Right cardiac atrium (tissue), 5 donors: ENCODE measurements around the gene FOXS1. TPM values are rescaled to one million over a fixed set of nuclear protein-coding genes. Genes with fewer than 3 reads are reported as not detected.
A peak's percentile ranks its signal among the peaks of the same experiment; 100 is the strongest.

Experiments used
- ATAC-seq, 2 donors: fragments of 200-7000 bp; cut with Tn5 transposase; one replicate each; pipeline versions ENCODE4 v1.8.0 to v1.9.1; 2020; ENCODE audit warnings: moderate library complexity in 2 of 2, mild to moderate bottlenecking in 1 of 2
- DNase-seq, 3 donors: peaks; one replicate each; pipeline ENCODE4 v3.0.0-alpha.2; 2020
- H3K27ac ChIP-seq: one replicate; pipeline ENCODE4 v1.5.1; 2013; ENCODE audit warnings: mild to moderate bottlenecking, low read length, control low read depth, moderate library complexity
- H3K27me3 ChIP-seq: one replicate; pipeline ENCODE4 v1.6.1; 2013; ENCODE audit not compliant: control insufficient read depth, insufficient read depth
- H3K4me1 ChIP-seq: one replicate; pipeline ENCODE4 v1.6.1; 2013; ENCODE audit warnings: low read length; ENCODE audit not compliant: control insufficient read depth, insufficient read depth
- H3K4me3 ChIP-seq: one replicate; pipeline ENCODE4 v1.5.1; 2013; ENCODE audit warnings: low read length, control low read depth
- H3K9me3 ChIP-seq: one replicate; pipeline ENCODE4 v1.6.1; 2013; ENCODE audit warnings: low read length; ENCODE audit not compliant: control insufficient read depth
- WGBS: extraction: QIAGEN DNeasy Blood & Tissue Kit; methylation state at CpG from one replicate; pipeline ENCODE4 v1.1.7; 2013; 5-methylcytosine and 5-hydroxymethylcytosine counted together
- intact Hi-C, 4 donors: fragments of 100-400 bp; cut with DNase I; formaldehyde crosslinking; loops; one replicate each; pipeline versions ENCODE4 v1.11.0 to v1.14.0; 2022 to 2023
- long read RNA-seq, 4 donors: library from polyadenylated mRNA; unstranded; transcript quantifications; one replicate each; pipeline ENCODE4 v2.0.0, GENCODE V29; 2020 to 2021
- polyA plus RNA-seq: library from polyadenylated mRNA; stranded (reverse); fragments of 200-250 nt; gene quantifications from one replicate; pipeline ENCODE4 v1.2.3, GENCODE V29; 2013
- total RNA-seq, 4 donors: library from RNA; stranded (reverse); fragmentation: NEBNext Ultra II Directional; extraction: Animal tissue kit (Norgen Biotek cat#: 25700); gene quantifications; one replicate each; pipeline ENCODE4 v1.2.1, GENCODE V29; 2021
- donor health status: healthy with polysubstance abuse.
- donor health status: DM: no; HTN: yes; CAD: no.
- donor health status: DM: no; HTN: no; CAD: no.
- donor health status: DM: no; HTN: yes; CAD: no; lungs with severe emphysema.
- donor health status: DM: yes; HTN: yes; CAD: no.

The FOXS1 gene
- 1 to 10 TPM; 2.0 to 4.3 (median 3.5) TPM for total RNA-seq
- 3.0 TPM for polyA plus RNA-seq
- long read RNA-seq, donor 1, transcript FOXS1-201 (1 exons, 1,319 nt): major isoform, 5 of 5 reads
- long read RNA-seq, donor 1, partial matches to known transcripts: 0 of 5 reads
- long read RNA-seq, donor 1, other reads (novel, unspliced or antisense): 0 of 5 reads
- long read RNA-seq, donor 2: 0 reads
- long read RNA-seq, donor 3, partial matches to known transcripts: 0 of 2 reads
- long read RNA-seq, donor 3, other reads (novel, unspliced or antisense): 0 of 2 reads
- long read RNA-seq, donor 4, partial matches to known transcripts: 0 of 1 reads
- long read RNA-seq, donor 4, other reads (novel, unspliced or antisense): 0 of 1 reads

DNA sequence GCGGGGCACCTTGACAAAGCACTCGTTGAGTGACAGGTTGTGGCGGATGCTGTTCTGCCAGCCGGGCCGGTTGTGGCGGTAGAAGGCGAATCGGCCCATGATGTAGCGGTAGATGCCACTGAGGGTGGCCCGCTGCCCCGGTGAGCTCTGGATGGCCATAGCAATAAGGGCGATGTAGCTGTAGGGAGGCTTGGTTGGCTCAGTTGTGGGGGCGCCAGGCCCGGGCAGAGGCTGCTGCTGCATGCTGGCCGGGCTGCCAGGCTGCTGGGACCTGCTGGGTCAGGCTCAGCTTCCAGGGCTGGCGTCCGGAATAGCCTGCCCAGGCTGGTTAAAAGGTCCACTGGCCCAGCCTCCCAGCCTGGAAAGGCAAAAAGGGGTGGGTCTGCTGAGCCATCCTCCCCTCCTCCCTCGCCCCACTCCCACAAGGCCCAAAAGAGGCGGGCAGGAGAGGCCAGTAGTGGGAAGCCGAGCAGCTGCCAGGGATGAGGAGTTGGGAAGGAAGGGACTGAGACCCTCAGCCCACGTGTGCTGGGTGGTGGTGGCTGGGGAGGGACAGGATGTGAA, at the start of gene FOXS1:
FOXS1 (minus strand) TSS at position 305 of the 564 bp plus-strand sequence; CDS start at position 243, 62 bp downstream.
- peaks cover 4% of the 10 kb centered on the region for H3K4me1 ChIP-seq
- 53% methylated on average over 21 of the region's 21 CpGs for WGBS
- ATAC-seq (peak; percentile 61 to 80), DNase-seq (peak; percentile 75 to 90 (median 87))
- H3K9me3 ChIP-seq: no peaks in the 10 kb centered on the region
- peak within 1 kb of the TSS; percentile 11 for H3K4me3 ChIP-seq
- H3K27ac ChIP-seq: no peak within 1 kb of the TSS
- H3K27me3 ChIP-seq: no peaks in the 10 kb centered on the region
- intact Hi-C loops: no loop called here

DNA sequence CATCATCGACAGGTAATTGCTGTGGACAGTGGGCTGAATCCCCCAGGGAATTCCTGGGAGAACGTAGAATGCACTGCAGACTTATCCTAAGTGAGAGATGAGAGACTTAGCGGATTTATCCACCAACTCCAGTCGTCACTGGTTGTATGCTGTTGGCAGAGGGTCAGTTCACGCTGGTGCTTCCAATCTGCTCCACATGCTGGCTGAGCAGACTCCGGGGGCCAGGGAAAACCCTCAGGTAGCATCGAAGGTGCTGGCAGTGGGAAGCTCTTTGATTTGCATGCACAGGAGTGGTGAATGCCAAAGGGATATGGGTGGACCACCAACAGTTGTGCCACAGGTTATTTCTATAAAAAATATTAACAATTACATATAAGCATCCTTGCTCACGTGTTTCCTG, 45.2 kb upstream of the FOXS1 start:
- 63% methylated on average over 8 of the region's 8 CpGs for WGBS
- intact Hi-C loops: no loop called here
- Histone ChIP-seq H3K9me3 (no peaks in the 10 kb centered on the region), H3K27ac (no peak overlapping the region), H3K4me1 (no peaks in the 10 kb centered on the region), H3K4me3 (no peak overlapping the region), H3K27me3 (no peaks in the 10 kb centered on the region)
- no peak for ATAC-seq
- no peak for DNase-seq

DNA sequence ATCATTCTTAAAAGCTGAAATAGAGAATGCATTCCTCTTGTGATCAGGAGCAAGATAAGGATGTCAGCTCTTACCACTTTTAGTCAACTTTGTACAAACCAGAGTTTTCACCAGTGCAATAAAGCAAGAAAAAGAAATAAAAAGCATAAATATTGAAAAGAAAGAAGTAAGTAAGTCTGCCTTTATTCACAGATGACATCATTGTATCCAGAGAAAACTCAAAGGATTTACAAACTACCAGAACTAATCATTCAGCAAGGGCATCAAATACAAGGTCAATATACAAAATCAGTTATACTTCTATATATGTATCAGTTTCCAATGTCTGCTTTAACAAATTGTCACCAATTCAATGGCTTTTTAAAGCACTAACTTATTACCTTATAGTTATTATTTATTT, 38.4 kb upstream of the FOXS1 start:
- H3K9me3 ChIP-seq: no peaks in the 10 kb centered on the region
- DNase-seq (no peak), ATAC-seq (no peak)
- intact Hi-C loops: no loop called here
- no peak overlapping the region for H3K27ac ChIP-seq
- no peaks in the 10 kb centered on the region for H3K27me3 ChIP-seq
- no peaks in the 10 kb centered on the region for H3K4me1 ChIP-seq
- H3K4me3 ChIP-seq: no peak overlapping the region

DNA sequence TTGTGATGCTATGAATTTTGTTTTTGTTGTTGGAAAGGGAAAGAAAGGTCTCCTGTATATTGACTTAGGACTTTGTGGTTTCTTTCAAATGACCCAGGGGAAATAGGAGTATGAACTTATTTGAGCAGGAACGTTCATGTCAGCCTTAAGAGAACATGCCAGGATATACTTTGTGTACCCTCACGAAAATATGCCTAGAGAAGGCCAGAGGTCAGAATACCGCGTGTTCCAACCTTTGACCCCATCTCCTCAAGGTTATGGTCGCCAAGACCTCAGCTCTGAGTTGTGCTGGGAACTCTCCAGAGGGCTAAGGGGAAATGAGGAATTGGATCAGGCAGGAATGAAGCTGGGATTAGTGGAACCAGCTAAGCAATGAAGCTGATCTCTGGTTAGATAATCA, 36.5 kb upstream of the FOXS1 start:
- ATAC-seq (no peak), DNase-seq (no peak)
- Histone ChIP-seq H3K4me1 (no peaks in the 10 kb centered on the region), H3K9me3 (no peaks in the 10 kb centered on the region), H3K27ac (no peak overlapping the region), H3K27me3 (no peaks in the 10 kb centered on the region), H3K4me3 (no peak overlapping the region)
- intact Hi-C loops: no loop called here
- WGBS: 69% methylated on average over 5 of the region's 5 CpGs

DNA sequence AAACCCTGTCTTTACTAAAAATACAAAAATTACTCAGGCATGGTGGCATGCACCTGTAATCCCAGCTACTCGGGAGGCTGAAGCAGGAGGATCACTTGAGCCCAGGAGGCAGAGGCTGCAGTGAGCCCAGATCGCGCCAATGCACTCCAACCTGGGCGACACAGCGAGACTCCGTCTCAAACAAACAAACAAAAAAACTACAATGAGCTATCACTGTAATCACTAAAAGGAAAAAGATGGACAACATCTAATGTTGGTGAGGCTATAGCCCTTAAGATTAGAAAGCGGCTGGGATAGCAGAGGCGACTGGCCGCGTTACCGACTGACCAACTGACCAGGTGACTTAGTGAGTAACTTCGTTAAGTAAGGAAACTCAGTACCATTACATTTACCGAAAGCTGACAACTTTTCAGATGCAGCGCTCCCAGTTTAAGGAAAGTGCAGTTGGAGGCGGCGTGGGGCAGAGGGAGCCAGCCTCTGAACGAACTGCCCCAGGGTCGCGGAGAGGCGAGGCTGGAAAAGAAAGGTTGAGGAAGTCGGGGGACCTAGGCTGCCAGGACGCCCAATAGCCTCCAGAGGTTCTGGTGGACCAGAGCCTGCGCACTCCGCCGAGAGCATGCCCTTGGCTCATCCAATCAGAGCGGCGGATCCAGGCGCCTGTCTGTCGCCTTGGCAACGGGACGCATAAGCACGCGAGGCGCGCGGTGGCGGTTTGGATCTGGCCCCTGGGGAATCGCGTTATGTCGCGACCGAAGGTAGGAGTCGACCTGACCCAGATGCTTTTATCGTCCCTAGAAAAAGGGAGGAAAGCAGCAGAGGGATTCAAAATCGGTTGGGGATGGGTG, 34.0 kb upstream of the FOXS1 start:
- Histone ChIP-seq H3K4me1 (no peaks in the 10 kb centered on the region), H3K9me3 (no peaks in the 10 kb centered on the region), H3K27ac (peak overlapping the region; percentile 1), H3K27me3 (no peaks in the 10 kb centered on the region), H3K4me3 (peak overlapping the region; percentile 45)
- WGBS: 9% methylated on average over 45 of the region's 45 CpGs
- peak; percentile 97 to 98 (median 98) for DNase-seq
- ATAC-seq: peak; percentile 100
- intact Hi-C loops: no loop called here

DNA sequence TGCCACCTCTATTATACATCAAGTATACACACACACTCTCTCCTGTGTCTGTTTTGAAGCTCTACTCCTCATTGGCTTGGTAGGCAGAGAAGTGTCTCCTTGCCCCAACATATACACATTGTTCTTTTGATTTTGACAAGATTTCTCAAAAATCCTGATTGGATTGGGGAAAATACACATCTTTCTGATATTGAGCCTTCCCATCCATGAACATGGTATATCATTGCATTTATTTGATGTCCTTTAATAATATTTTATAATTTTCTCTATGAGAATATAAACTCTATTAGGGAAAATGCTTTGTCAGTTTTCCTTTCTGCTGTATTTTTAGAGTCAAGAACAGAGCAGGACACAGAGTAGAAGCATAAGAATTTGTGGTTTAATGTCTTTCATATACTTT, 32.3 kb upstream of the FOXS1 start:
- Histone ChIP-seq H3K4me1 (no peaks in the 10 kb centered on the region), H3K27ac (no peak overlapping the region), H3K9me3 (no peaks in the 10 kb centered on the region), H3K27me3 (no peaks in the 10 kb centered on the region), H3K4me3 (no peak overlapping the region)
- DNase-seq (no peak), ATAC-seq (no peak)
- intact Hi-C loops: no loop called here

DNA sequence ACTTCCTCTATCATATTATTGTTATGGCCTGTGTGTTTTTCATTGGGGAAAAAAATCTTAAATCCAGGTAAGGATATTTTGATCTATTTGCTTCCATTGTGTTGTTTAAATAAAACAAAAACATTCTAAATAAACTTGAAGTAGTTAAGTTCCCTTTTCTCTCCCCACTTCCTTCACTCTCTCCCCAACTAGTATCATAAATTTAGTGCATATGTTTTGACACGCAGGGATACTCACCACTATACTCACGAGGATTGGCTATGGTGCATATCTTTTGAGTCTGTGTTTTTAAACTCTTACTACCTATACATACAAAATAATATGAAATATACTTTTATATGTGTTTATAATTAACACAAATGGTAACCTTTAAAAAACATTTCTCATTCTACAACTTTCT, 30.3 kb upstream of the FOXS1 start:
- Histone ChIP-seq H3K27me3 (no peaks in the 10 kb centered on the region), H3K4me1 (peaks cover 2% of the 10 kb centered on the region), H3K27ac (no peak overlapping the region), H3K9me3 (no peaks in the 10 kb centered on the region), H3K4me3 (no peak overlapping the region)
- no peak for DNase-seq
- WGBS: 81% methylated on average over 2 of the region's 2 CpGs
- ATAC-seq: no peak
- intact Hi-C loops: no loop called here

DNA sequence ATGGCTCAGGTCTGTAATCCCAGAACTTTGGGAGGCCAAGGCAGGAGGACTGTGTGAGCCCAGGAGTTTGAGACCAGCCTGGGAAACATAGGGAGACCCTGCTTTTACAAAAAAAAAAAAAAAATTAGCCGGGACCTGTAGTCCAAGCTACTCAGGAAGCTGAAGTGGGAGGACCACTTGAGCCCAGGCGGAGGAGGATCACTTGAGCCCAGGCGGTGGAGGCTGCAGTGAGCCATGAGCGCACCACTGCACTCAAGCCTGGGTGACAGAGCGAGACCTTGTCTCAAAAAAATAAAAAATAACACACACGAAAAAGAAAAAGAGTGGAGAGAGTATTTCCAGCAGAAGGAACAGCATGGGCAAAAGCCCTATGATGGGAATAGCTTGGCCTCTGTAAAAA, 27.0 kb upstream of the FOXS1 start:
- intact Hi-C loops: no loop called here
- ATAC-seq (no peak), DNase-seq (no peak)
- Histone ChIP-seq H3K27ac (no peak overlapping the region), H3K9me3 (no peaks in the 10 kb centered on the region), H3K4me3 (no peak overlapping the region), H3K27me3 (no peaks in the 10 kb centered on the region), H3K4me1 (peaks cover 2% of the 10 kb centered on the region)
- 84% methylated on average over 6 of the region's 6 CpGs for WGBS

DNA sequence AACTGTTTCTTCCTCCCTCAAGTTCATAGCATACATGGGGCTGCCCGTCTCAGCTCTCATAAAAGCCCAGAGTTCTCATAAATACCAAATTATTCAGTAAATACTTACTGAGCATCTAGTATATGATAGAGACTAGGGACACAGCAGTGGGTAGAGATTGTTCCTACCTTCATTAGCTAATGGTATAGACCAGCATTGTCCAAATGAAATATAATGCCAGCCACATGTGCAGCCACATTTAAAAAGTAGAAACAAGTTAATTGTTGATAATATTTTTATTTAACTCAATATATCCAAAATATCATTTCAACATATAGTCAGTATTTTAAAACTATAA, 26.2 kb upstream of the FOXS1 start:
- DNase-seq (no peak), ATAC-seq (no peak)
- Histone ChIP-seq H3K9me3 (no peaks in the 10 kb centered on the region), H3K4me3 (no peak overlapping the region), H3K27me3 (no peaks in the 10 kb centered on the region), H3K27ac (no peak overlapping the region), H3K4me1 (peaks cover 2% of the 10 kb centered on the region)
- intact Hi-C loops: no loop called here
- 96% methylated on average over 1 of the region's 1 CpG for WGBS

DNA sequence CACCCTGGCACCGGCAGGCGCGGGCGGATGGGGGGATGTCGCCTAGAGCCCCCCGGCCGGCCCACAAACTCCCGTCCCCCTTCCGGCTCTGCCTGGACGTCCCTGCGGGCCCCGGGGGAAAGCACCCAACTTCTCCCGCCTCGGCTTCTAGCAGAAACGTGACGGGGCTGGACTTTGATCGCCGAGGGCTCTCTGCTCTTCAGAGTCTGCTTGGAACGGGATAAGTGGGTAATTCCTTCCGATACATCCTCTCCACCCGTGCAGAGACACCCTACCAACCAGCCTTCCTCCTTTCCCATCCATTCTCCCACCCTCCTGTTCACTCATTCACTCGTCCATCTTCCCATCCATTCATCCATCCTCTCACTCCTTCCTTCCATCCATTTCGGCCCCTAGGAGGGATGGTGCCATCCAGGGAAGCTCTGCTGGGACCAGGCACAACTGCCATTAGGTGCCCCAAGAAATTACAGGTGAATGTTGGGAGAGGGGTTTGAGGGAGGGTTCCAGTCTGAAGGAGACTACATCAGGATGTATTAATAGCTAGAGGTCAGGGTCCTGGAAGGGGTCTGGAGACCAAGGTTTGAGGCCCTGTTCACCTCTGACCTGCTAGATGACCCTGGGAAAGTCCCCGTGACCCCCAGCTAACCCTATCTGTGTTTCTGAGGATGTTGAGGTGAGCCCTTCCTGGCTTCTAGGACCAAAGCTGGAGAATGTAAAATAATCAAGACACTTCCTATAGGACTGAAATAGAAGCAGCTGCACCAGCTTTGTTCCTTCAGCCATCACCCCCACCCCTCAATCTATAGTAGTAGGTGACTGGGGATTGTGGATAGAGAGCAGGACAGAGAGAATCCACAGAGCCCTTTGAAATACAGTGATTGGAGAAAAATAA, 25.6 kb upstream of the FOXS1 start:
- H3K9me3 ChIP-seq: no peaks in the 10 kb centered on the region
- peaks cover 2% of the 10 kb centered on the region for H3K4me1 ChIP-seq
- H3K4me3 ChIP-seq: peak overlapping the region; percentile 60
- H3K27me3 ChIP-seq: no peaks in the 10 kb centered on the region
- DNase-seq (peak in 1 of 3 donors; percentile 60), ATAC-seq (no peak)
- no peak overlapping the region for H3K27ac ChIP-seq
- intact Hi-C loops: no loop called here
- 8% methylated on average over 24 of the region's 24 CpGs for WGBS
